ENCODE results near the gene ZNF423. TPM values are rescaled to one million over a fixed set of nuclear protein-coding genes. Genes with fewer than 3 reads are reported as not detected.

The ZNF423 gene
- polyA plus RNA-seq, 1 donor from 2014 or later = 4.5 TPM

DNA sequence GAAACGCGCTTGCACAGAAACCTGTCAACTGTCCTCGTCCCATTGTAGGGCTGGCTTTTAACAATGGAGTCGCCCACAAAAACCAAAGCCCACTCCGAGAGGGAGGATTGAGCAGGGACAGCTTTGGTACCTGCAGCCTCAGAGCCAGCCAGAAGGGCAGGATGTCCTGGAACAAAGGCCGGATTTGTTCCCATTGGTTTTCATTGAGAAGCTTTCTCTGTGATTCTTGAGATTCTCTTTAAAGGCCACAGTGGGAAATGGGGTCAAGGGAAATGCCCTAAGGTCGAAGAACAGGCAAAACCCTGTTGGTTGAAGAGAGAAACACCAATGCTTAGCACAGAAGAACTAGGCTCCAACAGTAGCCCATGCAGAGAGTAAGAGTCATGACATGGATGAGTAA is 416.9 kb downstream of the ZNF423 start:
- no peak for TF ChIP-seq EZH2 (IDR thresholded peaks at IDR 0.05; ENCODE audit: borderline replicate concordance, insufficient read depth, low read length, poor library complexity, severe bottlenecking)
- TF ChIP-seq EP300 (conservative IDR thresholded peaks at IDR 0.05; ENCODE audit: poor library complexity, severe bottlenecking) = no peak
- TF ChIP-seq POLR2AphosphoS5 (IDR thresholded peaks at IDR 0.05) = no peak
- no peak for TF ChIP-seq REST (IDR thresholded peaks at IDR 0.05; ENCODE audit: borderline replicate concordance)
- TF ChIP-seq MXI1 (conservative IDR thresholded peaks at IDR 0.05; ENCODE audit: poor library complexity, severe bottlenecking) = no peak
- TF ChIP-seq RAD21 (conservative IDR thresholded peaks at IDR 0.05) = no peak
- Histone ChIP-seq H4K20me1 (ENCODE audit: insufficient read depth) (no peaks in the 10 kb centered on the region), H3K9ac (ENCODE audit: low read length) (no peak overlapping the region), H3K36me3 (ENCODE audit: insufficient read depth, low read length) (no peaks in the 10 kb centered on the region), H3K4me2 (ENCODE audit: low read length) (no peak overlapping the region), H3K79me2 (replicated peaks; ENCODE audit: insufficient read depth, low read length) (no peaks in the 10 kb centered on the region), H2AFZ (ENCODE audit: low read depth, low read length) (no peak overlapping the region), H3K9me3 (ENCODE audit: low read length) (no peaks in the 10 kb centered on the region), H3F3A (ENCODE audit: insufficient read depth, low read length, poor library complexity, severe bottlenecking) (no peaks in the 10 kb centered on the region), H3K4me3 (ENCODE audit: low read length) (no peak overlapping the region), H3K9me2 (ENCODE audit: insufficient read depth, low read length) (no peaks in the 10 kb centered on the region), H3K27me3 (ENCODE audit: insufficient read depth, low read depth, low read length) (no peaks in the 10 kb centered on the region), H3K27ac (ENCODE audit: low read length) (no peak overlapping the region)

Small RNA genes within 50 kb of the gene (small RNA-seq; reads per million reads assigned to genes)
- gene MRPS21P7 = 0 reads per million in 3 experiments
- gene MRPS21P8 = 0 reads per million in 3 experiments

Other genes starting within 250 kb of the ZNF423 start
- gene CNEP1R1, start 169.1 kb upstream of the ZNF423 start, polyA plus RNA-seq = 40.5 and 44.2 TPM in 2 replicates
- 50.0 and 50.5 TPM in 2 replicates for gene HEATR3, start 209.9 kb upstream of the ZNF423 start, polyA plus RNA-seq